IMR-90 (cell line): ENCODE data around the gene PRUNE2. TPM values are rescaled to one million over a fixed set of nuclear protein-coding genes. Genes with fewer than 3 reads are reported as not detected.

Experiments
- ATAC-seq: fragments of 200-7000 bp; cut with Tn5 transposase; 2 replicates; pipeline ENCODE4 v1.9.1; 2020; ENCODE audit warnings: low read depth, mild to moderate bottlenecking, moderate library complexity
- BruUV-seq: library from RNA; stranded (reverse); fragments of 400-500 nt; replicated peaks from 2 replicates; lab custom pipeline; 2021; lab: Mats Ljungman, UMichigan
- CTCF ChIA-PET: fragments of 300-600 bp; formaldehyde crosslinking; extraction: SDS; loops from one replicate; lab custom pipeline; 2021; ENCODE audit warnings: antibody characterized with exemption; lab: Yijun Ruan, JAX
- POLR2A ChIA-PET: fragments of 300-600 bp; sonication (Branson Sonifier 250); formaldehyde crosslinking; loops from one replicate; lab custom pipeline; 2022; ENCODE audit warnings: antibody characterized with exemption; ENCODE audit not compliant: unreplicated experiment; lab: Charles Lee
- DNase-seq: peaks from one replicate; pipeline ENCODE4 v3.0.0; 2013
- H2AFZ ChIP-seq: replicated peaks from 2 replicates; pipeline ENCODE3; 2013; ENCODE audit warnings: low read length, mild to moderate bottlenecking; ENCODE audit not compliant: poor library complexity
- H2AK5ac ChIP-seq: 2 replicates; pipeline ENCODE4 v1.6.1; 2013; ENCODE audit warnings: low read depth, low read length, inconsistent platforms
- H2AK9ac ChIP-seq: replicated peaks from 2 replicates; pipeline ENCODE3; 2013; ENCODE audit warnings: mild to moderate bottlenecking, low read depth, low read length, moderate library complexity; ENCODE audit not compliant: poor library complexity
- H2BK120ac ChIP-seq: 2 replicates; pipeline ENCODE4 v1.6.1; 2013; ENCODE audit warnings: low read depth, low read length, inconsistent platforms
- H2BK15ac ChIP-seq: 3 replicates; pipeline ENCODE4 v1.6.1; 2013; ENCODE audit warnings: low read depth, low read length, inconsistent platforms
- H2BK20ac ChIP-seq: 2 replicates; pipeline ENCODE4 v1.6.1; 2013; ENCODE audit warnings: low read depth, mild to moderate bottlenecking, inconsistent platforms, low read length, moderate library complexity
- H2BK5ac ChIP-seq: 2 replicates; pipeline ENCODE4 v1.6.1; 2013; ENCODE audit warnings: mild to moderate bottlenecking, low read depth, low read length, inconsistent platforms; ENCODE audit not compliant: poor library complexity, severe bottlenecking
- H3K14ac ChIP-seq: replicated peaks from 2 replicates; pipeline ENCODE4 v1.6.1; 2013; ENCODE audit warnings: low read depth, low read length, inconsistent platforms
- H3K18ac ChIP-seq: 2 replicates; pipeline ENCODE4 v1.6.1; 2013; ENCODE audit warnings: low read depth, low read length, control low read depth
- H3K23ac ChIP-seq: 2 replicates; pipeline ENCODE4 v1.6.1; 2013; ENCODE audit warnings: low read depth, low read length, inconsistent platforms
- H3K27ac ChIP-seq: 2 replicates; pipeline ENCODE4 v1.5.1; 2013; ENCODE audit warnings: mild to moderate bottlenecking, control low read depth, low read length; ENCODE audit not compliant: insufficient read depth
- H3K27me3 ChIP-seq: 2 replicates; pipeline ENCODE4 v1.6.1; 2013; ENCODE audit warnings: low read length; ENCODE audit not compliant: control insufficient read depth, insufficient read depth
- H3K36me3 ChIP-seq: 2 replicates; pipeline ENCODE4 v1.6.1; 2013; ENCODE audit warnings: low read length, mixed read lengths; ENCODE audit not compliant: control insufficient read depth, insufficient read depth
- H3K4ac ChIP-seq: 2 replicates; pipeline ENCODE4 v1.6.1; 2013; ENCODE audit warnings: low read depth, low read length, inconsistent platforms
- H3K4me1 ChIP-seq: 2 replicates; pipeline ENCODE4 v1.6.1; 2013; ENCODE audit warnings: low read length, mixed read lengths; ENCODE audit not compliant: control insufficient read depth, insufficient read depth
- H3K4me2 ChIP-seq: 2 replicates; pipeline ENCODE4 v1.6.1; 2013; ENCODE audit warnings: low read depth, mild to moderate bottlenecking, control low read depth, low read length, moderate library complexity
- H3K4me3 ChIP-seq: 2 replicates; pipeline ENCODE4 v1.5.1; 2013; ENCODE audit warnings: low read depth, mild to moderate bottlenecking, control low read depth, low read length, moderate library complexity; ENCODE audit not compliant: insufficient read depth
- H3K56ac ChIP-seq: 2 replicates; pipeline ENCODE4 v1.6.1; 2013; ENCODE audit warnings: low read length, inconsistent platforms; ENCODE audit not compliant: insufficient read depth; ENCODE audit errors: extremely low read depth
- H3K79me1 ChIP-seq, 2 experiments: 2 replicates each; pipeline ENCODE4 v1.6.1; 2013; ENCODE audit warnings: low read length in 2 of 2, inconsistent platforms in 1 of 2, low read depth in 1 of 2
- H3K9ac ChIP-seq: 2 replicates; pipeline ENCODE4 v1.6.1; 2013; ENCODE audit warnings: low read depth, low read length, control low read depth
- H3K9me1 ChIP-seq: 2 replicates; pipeline ENCODE4 v1.6.1; 2013; ENCODE audit warnings: low read length, inconsistent platforms; ENCODE audit not compliant: insufficient read depth
- H3K9me3 ChIP-seq: 2 replicates; pipeline ENCODE4 v1.6.1; 2013; ENCODE audit warnings: low read length; ENCODE audit not compliant: control insufficient read depth, insufficient read depth
- H4K20me1 ChIP-seq: 2 replicates; pipeline ENCODE4 v1.6.1; 2013; ENCODE audit warnings: low read length, inconsistent platforms; ENCODE audit not compliant: insufficient read depth
- H4K5ac ChIP-seq: 2 replicates; pipeline ENCODE4 v1.6.1; 2013; ENCODE audit warnings: mild to moderate bottlenecking, low read depth, low read length, control low read depth
- H4K8ac ChIP-seq, 2 experiments: 2 replicates each; pipeline ENCODE4 v1.6.1; 2013; ENCODE audit warnings: low read depth in 2 of 2, low read length in 2 of 2, control low read depth in 1 of 2, inconsistent platforms in 1 of 2
- H4K91ac ChIP-seq: 2 replicates; pipeline ENCODE4 v1.6.1; 2013; ENCODE audit warnings: low read depth, low read length, inconsistent platforms; ENCODE audit not compliant: insufficient read depth
- CEBPB ChIP-seq: IDR thresholded peaks from 2 replicates; pipeline ENCODE4 v1.6.1; 2012; ENCODE audit warnings: low read depth, low read length, improper control_type of control experiment
- CHD1 ChIP-seq: IDR thresholded peaks from 2 replicates; pipeline ENCODE4 v1.6.1; 2012; ENCODE audit warnings: low read depth, low read length, improper control_type of control experiment
- MAFK ChIP-seq: IDR thresholded peaks from 2 replicates; pipeline ENCODE4 v1.6.1; 2012; ENCODE audit warnings: low read depth, low read length, improper control_type of control experiment
- MAZ ChIP-seq: IDR thresholded peaks from 2 replicates; pipeline ENCODE4 v1.6.1; 2012; ENCODE audit warnings: low read depth, mild to moderate bottlenecking, low read length, improper control_type of control experiment, moderate library complexity, borderline replicate concordance
- MXI1 ChIP-seq: IDR thresholded peaks from 2 replicates; pipeline ENCODE4 v1.6.1; 2012; ENCODE audit warnings: low read depth, mild to moderate bottlenecking, low read length, moderate library complexity, borderline replicate concordance
- NFE2L2 ChIP-seq: fragments of 150-350 bp; IDR thresholded peaks from 2 replicates; pipeline ENCODE4 v1.6.1; 2016; ENCODE audit warnings: low read depth, mild to moderate bottlenecking, low read length
- POLR2A ChIP-seq: IDR thresholded peaks from 2 replicates; pipeline ENCODE4 v1.6.1; 2012; ENCODE audit warnings: mild to moderate bottlenecking, low read depth, low read length
- RAD21 ChIP-seq: IDR thresholded peaks from 2 replicates; pipeline ENCODE4 v1.6.1; 2012; ENCODE audit warnings: low read length, improper control_type of control experiment
- RCOR1 ChIP-seq: IDR thresholded peaks from 2 replicates; pipeline ENCODE4 v1.6.1; 2012; ENCODE audit warnings: mild to moderate bottlenecking, low read length, improper control_type of control experiment; ENCODE audit not compliant: insufficient replicate concordance
- RFX5 ChIP-seq: IDR thresholded peaks from 2 replicates; pipeline ENCODE4 v1.8.0; 2012; ENCODE audit warnings: low read depth, mild to moderate bottlenecking, low read length, moderate library complexity
- SMC3 ChIP-seq: fragments of 150-350 bp; IDR thresholded peaks from 2 replicates; pipeline ENCODE4 v1.6.1; 2016; ENCODE audit warnings: low read depth, mild to moderate bottlenecking, antibody characterized with exemption, low read length, moderate library complexity
- USF2 ChIP-seq: fragments of 150-350 bp; IDR thresholded peaks from 2 replicates; pipeline ENCODE4 v1.6.1; 2017; ENCODE audit warnings: mild to moderate bottlenecking, antibody characterized with exemption, low read length, low read depth
- WGBS, 2 experiments: methylation state at CpG; one replicate each; pipeline versions ENCODE4 v1.1.5 to v1.1.7; 2013; ENCODE audit warnings: missing lambda C conversion rate in 2 of 2; ENCODE audit not compliant: insufficient read length in 1 of 2; ENCODE audit errors: extremely low coverage in 2 of 2; 5-methylcytosine and 5-hydroxymethylcytosine counted together
- dilution Hi-C: fragments of 300-500 bp; cut with HindIII; formaldehyde crosslinking; loops from one replicate; pipeline ENCODE4 v1.14.3; 2018; ENCODE audit warnings: low sequenced_read_pairs; ENCODE audit not compliant: unreplicated experiment
- in situ Hi-C: fragments of 300-500 bp; cut with MboI; formaldehyde crosslinking; loops from 3 replicates; pipeline ENCODE4 v1.14.3; 2019; ENCODE audit warnings: low sequenced_read_pairs, inconsistent platforms, mixed read lengths
- intact Hi-C: fragments of 100-400 bp; cut with micrococcal nuclease; formaldehyde crosslinking; loops from 2 replicates; pipeline ENCODE4 v1.10.0; 2022
- polyA plus RNA-seq, 3 experiments: library from polyadenylated mRNA; depleted of rRNA; stranded (reverse); fragments of >200 nt; gene quantifications; 2 replicates each; pipeline ENCODE4 v1.2.3, GENCODE V29; 2012; ENCODE audit warnings: low replicate concordance in 1 of 3
- total RNA-seq: library from RNA; depleted of rRNA; stranded (reverse); fragments of >200 nt; gene quantifications from 2 replicates; pipeline ENCODE4 v1.2.3, GENCODE V29; 2012

PRUNE2 gene
- total and polyA plus RNA-seq, 2 of the 4 experiments (the other 2 are of a cell fraction) = 0.70 to 1.6 TPM

- no peak overlapping the region for H2AFZ ChIP-seq
- H3K27me3 ChIP-seq = peaks cover 5% of the 10 kb centered on the region
- no peak overlapping the region for H3K18ac ChIP-seq
- no peak overlapping the region for H4K5ac ChIP-seq
- H3K4me3 ChIP-seq = no peak overlapping the region
- H3K14ac ChIP-seq = no peak overlapping the region
- H3K56ac ChIP-seq = no peak overlapping the region
- H3K4me1 ChIP-seq = peaks cover 9% of the 10 kb centered on the region; the same call in 1 of the 2 replicates
- ChIA-PET CTCF (no interaction called here), POLR2A (interaction anchor here (0.6 kb wide), 1 partner anchor 767 kb away, joined by 3 read pairs; no protein-coding TSS in a partner anchor)
- H4K91ac ChIP-seq = no peak overlapping the region
- H3K79me1 ChIP-seq = no peaks in the 10 kb centered on the region
- ATAC-seq = no peak
- H3K9me3 ChIP-seq = no peaks in the 10 kb centered on the region
- no peak overlapping the region for H2AK9ac ChIP-seq
- no peaks in the 10 kb centered on the region for H4K20me1 ChIP-seq
- H2BK15ac ChIP-seq = no peak overlapping the region
- no peak overlapping the region for H2BK120ac ChIP-seq
- no peak overlapping the region for H3K23ac ChIP-seq
- no peak overlapping the region for H3K9ac ChIP-seq
- H2BK5ac ChIP-seq = no peak overlapping the region
- BruUV-seq = no TSS peak
- TF ChIP-seq RAD21 (no peak), POLR2A (no peak), MXI1 (no peak), CEBPB (no peak), SMC3 (no peak), CHD1 (no peak), MAZ (no peak), USF2 (no peak), NFE2L2 (no peak), RFX5 (no peak), MAFK (no peak), RCOR1 (no peak)
- intact Hi-C loops (no loop called here), in situ Hi-C loops (no loop called here), dilution Hi-C loops (no loop called here)
- 0 out of 2 replicates have a peak, but pooled peaks cover under 1% of the 10 kb centered on the region for H3K9me1 ChIP-seq
- H2BK20ac ChIP-seq = no peak overlapping the region
- H3K27ac ChIP-seq = no peak overlapping the region
- no peak overlapping the region for H3K4ac ChIP-seq
- H3K36me3 ChIP-seq = no peaks in the 10 kb centered on the region
- no peak for DNase-seq
- WGBS, 2 experiments = no CpG with 5 or more reads among the region's 4 CpGs
- no peak overlapping the region for H2AK5ac ChIP-seq
- H3K4me2 ChIP-seq = no peak overlapping the region
- H4K8ac ChIP-seq = no peak overlapping the region
These were observed 219.2 kb downstream of the PRUNE2 start for GRCh38 chr9:76686756-76687155.
